Esophagus muscularis mucosa (tissue), 3 donors: ENCODE results near the gene NPHP4.

Experiments
- POLR2A ChIP-seq: fragments of 450-650 bp; IDR thresholded peaks from one replicate; pipeline ENCODE4 v1.6.1; 2017; ENCODE audit warnings: antibody characterized with exemption, moderate library complexity, mild to moderate bottlenecking, low read depth
- TF ChIP-seq, protein P1 (sequence below), 3 experiments: fragments of 200-600 bp in 2 of 3; fragments of 450-650 bp in 1 of 3; sonication (generic) in 2 of 3; IDR thresholded peaks; one replicate each; pipeline ENCODE4 v1.5.1; 2017 to 2019; ENCODE audit warnings: antibody characterized with exemption in 3 of 3, mild to moderate bottlenecking in 2 of 3, moderate library complexity in 1 of 3

DNA sequence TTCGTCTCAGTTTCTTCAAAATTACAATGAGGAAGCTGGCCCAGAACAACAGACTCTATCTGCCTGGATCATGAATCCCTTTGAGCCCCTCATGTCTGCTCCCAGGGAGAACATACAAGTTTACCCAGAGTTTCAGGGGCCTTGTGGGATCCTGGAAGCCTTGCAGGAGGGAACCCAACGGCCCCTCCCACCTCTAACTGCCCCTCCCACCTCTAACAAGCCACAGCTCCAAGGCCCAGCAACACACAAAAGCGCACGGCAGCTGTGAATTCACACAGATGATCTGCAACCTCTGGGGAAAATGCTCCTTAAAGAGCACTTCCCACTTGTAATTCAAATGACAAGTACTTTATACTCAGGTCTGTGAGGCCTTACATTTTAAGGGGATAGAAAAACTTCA is 113.3 kb downstream of the NPHP4 start:
- no peak for TF ChIP-seq POLR2A
- TF ChIP-seq, protein P1, sequence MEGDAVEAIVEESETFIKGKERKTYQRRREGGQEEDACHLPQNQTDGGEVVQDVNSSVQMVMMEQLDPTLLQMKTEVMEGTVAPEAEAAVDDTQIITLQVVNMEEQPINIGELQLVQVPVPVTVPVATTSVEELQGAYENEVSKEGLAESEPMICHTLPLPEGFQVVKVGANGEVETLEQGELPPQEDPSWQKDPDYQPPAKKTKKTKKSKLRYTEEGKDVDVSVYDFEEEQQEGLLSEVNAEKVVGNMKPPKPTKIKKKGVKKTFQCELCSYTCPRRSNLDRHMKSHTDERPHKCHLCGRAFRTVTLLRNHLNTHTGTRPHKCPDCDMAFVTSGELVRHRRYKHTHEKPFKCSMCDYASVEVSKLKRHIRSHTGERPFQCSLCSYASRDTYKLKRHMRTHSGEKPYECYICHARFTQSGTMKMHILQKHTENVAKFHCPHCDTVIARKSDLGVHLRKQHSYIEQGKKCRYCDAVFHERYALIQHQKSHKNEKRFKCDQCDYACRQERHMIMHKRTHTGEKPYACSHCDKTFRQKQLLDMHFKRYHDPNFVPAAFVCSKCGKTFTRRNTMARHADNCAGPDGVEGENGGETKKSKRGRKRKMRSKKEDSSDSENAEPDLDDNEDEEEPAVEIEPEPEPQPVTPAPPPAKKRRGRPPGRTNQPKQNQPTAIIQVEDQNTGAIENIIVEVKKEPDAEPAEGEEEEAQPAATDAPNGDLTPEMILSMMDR (IDR thresholded peaks at IDR 0.05) = no peak
